ENCODE data around the gene RHOT2.

RHOT2 gene

GRCh38 chr16:700684-701584, 33.0 kb downstream of the RHOT2 start:
- Histone ChIP-seq H3K27me3 (replicated peaks; ENCODE audit: control insufficient read depth, insufficient read depth, low read length, poor library complexity, severe bottlenecking) (peaks cover 37% of the 10 kb centered on the region), H3K36me3 (ENCODE audit: control insufficient read depth, insufficient read depth, low read length) (no peaks in the 10 kb centered on the region), H3K27ac (ENCODE audit: insufficient read depth, low read length, poor library complexity, severe bottlenecking) (no peak overlapping the region), H3K4me1 (ENCODE audit: control insufficient read depth, insufficient read depth, low read length, poor library complexity, severe bottlenecking) (peaks cover 43% of the 10 kb centered on the region), H3K9me3 (ENCODE audit: control insufficient read depth, low read length) (no peaks in the 10 kb centered on the region), H3K4me3 (ENCODE audit: insufficient read depth, low read depth, low read length, poor library complexity, severe bottlenecking) (no peak overlapping the region)
- DNase-seq: no peak

- no peaks in the 10 kb centered on the region for H3K9me3 ChIP-seq (ENCODE audit: control insufficient read depth, low read length)
- no peak for DNase-seq
- H3K27ac ChIP-seq (ENCODE audit: insufficient read depth, low read length, poor library complexity, severe bottlenecking): no peak overlapping the region
- H3K4me3 ChIP-seq (ENCODE audit: insufficient read depth, low read depth, low read length, poor library complexity, severe bottlenecking): no peak overlapping the region
- H3K4me1 ChIP-seq (ENCODE audit: control insufficient read depth, insufficient read depth, low read length, poor library complexity, severe bottlenecking): peaks cover 45% of the 10 kb centered on the region
- peaks cover 50% of the 10 kb centered on the region for H3K27me3 ChIP-seq (replicated peaks; ENCODE audit: control insufficient read depth, insufficient read depth, low read length, poor library complexity, severe bottlenecking)
- no peaks in the 10 kb centered on the region for H3K36me3 ChIP-seq (ENCODE audit: control insufficient read depth, insufficient read depth, low read length)
These were observed 34.4 kb downstream of the RHOT2 start for GRCh38 chr16:702341-702740.

GRCh38 chr16:703406-703805, 35.5 kb downstream of the RHOT2 start:
- Histone ChIP-seq H3K4me1 (ENCODE audit: control insufficient read depth, insufficient read depth, low read length, poor library complexity, severe bottlenecking) (peaks cover 45% of the 10 kb centered on the region), H3K9me3 (ENCODE audit: control insufficient read depth, low read length) (no peaks in the 10 kb centered on the region), H3K27ac (ENCODE audit: insufficient read depth, low read length, poor library complexity, severe bottlenecking) (no peak overlapping the region), H3K4me3 (ENCODE audit: insufficient read depth, low read depth, low read length, poor library complexity, severe bottlenecking) (no peak overlapping the region), H3K36me3 (ENCODE audit: control insufficient read depth, insufficient read depth, low read length) (no peaks in the 10 kb centered on the region), H3K27me3 (replicated peaks; ENCODE audit: control insufficient read depth, insufficient read depth, low read length, poor library complexity, severe bottlenecking) (peaks cover 52% of the 10 kb centered on the region)
- DNase-seq: no peak

- Histone ChIP-seq H3K27me3 (replicated peaks; ENCODE audit: control insufficient read depth, insufficient read depth, low read length, poor library complexity, severe bottlenecking) (peaks cover 55% of the 10 kb centered on the region), H3K4me1 (ENCODE audit: control insufficient read depth, insufficient read depth, low read length, poor library complexity, severe bottlenecking) (peaks cover 43% of the 10 kb centered on the region), H3K27ac (ENCODE audit: insufficient read depth, low read length, poor library complexity, severe bottlenecking) (no peak overlapping the region), H3K9me3 (ENCODE audit: control insufficient read depth, low read length) (no peaks in the 10 kb centered on the region), H3K4me3 (ENCODE audit: insufficient read depth, low read depth, low read length, poor library complexity, severe bottlenecking) (no peak overlapping the region), H3K36me3 (ENCODE audit: control insufficient read depth, insufficient read depth, low read length) (no peaks in the 10 kb centered on the region)
- no peak for DNase-seq
These were observed 36.1 kb downstream of the RHOT2 start for GRCh38 chr16:704047-704446.

GRCh38 chr16:704552-705380, 36.8 kb downstream of the RHOT2 start:
- Histone ChIP-seq H3K4me1 (ENCODE audit: control insufficient read depth, insufficient read depth, low read length, poor library complexity, severe bottlenecking) (peaks cover 36% of the 10 kb centered on the region), H3K27me3 (replicated peaks; ENCODE audit: control insufficient read depth, insufficient read depth, low read length, poor library complexity, severe bottlenecking) (peaks cover 62% of the 10 kb centered on the region), H3K36me3 (ENCODE audit: control insufficient read depth, insufficient read depth, low read length) (no peaks in the 10 kb centered on the region), H3K27ac (ENCODE audit: insufficient read depth, low read length, poor library complexity, severe bottlenecking) (no peak overlapping the region), H3K9me3 (ENCODE audit: control insufficient read depth, low read length) (no peaks in the 10 kb centered on the region), H3K4me3 (ENCODE audit: insufficient read depth, low read depth, low read length, poor library complexity, severe bottlenecking) (no peak overlapping the region)
- DNase-seq: no peak

GRCh38 chr16:705431-706188, 37.7 kb downstream of the RHOT2 start, which contains the start of gene FBXL16:
Gene FBXL16, minus strand, starts transcription at chr16:705801. Its CDS starts 8,396 bp downstream, at chr16:697405.
- Histone ChIP-seq H3K36me3 (ENCODE audit: control insufficient read depth, insufficient read depth, low read length) (no peaks in the 10 kb centered on the region), H3K27me3 (replicated peaks; ENCODE audit: control insufficient read depth, insufficient read depth, low read length, poor library complexity, severe bottlenecking) (peaks cover 69% of the 10 kb centered on the region), H3K4me3 (ENCODE audit: insufficient read depth, low read depth, low read length, poor library complexity, severe bottlenecking) (no peak within 1 kb of the TSS), H3K4me1 (ENCODE audit: control insufficient read depth, insufficient read depth, low read length, poor library complexity, severe bottlenecking) (peaks cover 27% of the 10 kb centered on the region), H3K27ac (ENCODE audit: insufficient read depth, low read length, poor library complexity, severe bottlenecking) (no peak within 1 kb of the TSS), H3K9me3 (ENCODE audit: control insufficient read depth, low read length) (no peaks in the 10 kb centered on the region)
- no peak for DNase-seq

GRCh38 chr16:706189-707061, 38.5 kb downstream of the RHOT2 start:
- no peak overlapping the region for H3K27ac ChIP-seq (ENCODE audit: insufficient read depth, low read length, poor library complexity, severe bottlenecking)
- DNase-seq: no peak
- H3K9me3 ChIP-seq (ENCODE audit: control insufficient read depth, low read length): no peaks in the 10 kb centered on the region
- H3K4me1 ChIP-seq (ENCODE audit: control insufficient read depth, insufficient read depth, low read length, poor library complexity, severe bottlenecking): peaks cover 19% of the 10 kb centered on the region
- no peaks in the 10 kb centered on the region for H3K36me3 ChIP-seq (ENCODE audit: control insufficient read depth, insufficient read depth, low read length)
- no peak overlapping the region for H3K4me3 ChIP-seq (ENCODE audit: insufficient read depth, low read depth, low read length, poor library complexity, severe bottlenecking)
- peaks cover 78% of the 10 kb centered on the region for H3K27me3 ChIP-seq (replicated peaks; ENCODE audit: control insufficient read depth, insufficient read depth, low read length, poor library complexity, severe bottlenecking)

- Histone ChIP-seq H3K27ac (ENCODE audit: insufficient read depth, low read length, poor library complexity, severe bottlenecking) (no peak overlapping the region), H3K4me1 (ENCODE audit: control insufficient read depth, insufficient read depth, low read length, poor library complexity, severe bottlenecking) (peaks cover 13% of the 10 kb centered on the region), H3K9me3 (ENCODE audit: control insufficient read depth, low read length) (no peaks in the 10 kb centered on the region), H3K36me3 (ENCODE audit: control insufficient read depth, insufficient read depth, low read length) (no peaks in the 10 kb centered on the region), H3K27me3 (replicated peaks; ENCODE audit: control insufficient read depth, insufficient read depth, low read length, poor library complexity, severe bottlenecking) (peaks cover 74% of the 10 kb centered on the region), H3K4me3 (ENCODE audit: insufficient read depth, low read depth, low read length, poor library complexity, severe bottlenecking) (no peak overlapping the region)
- no peak for DNase-seq
These were observed 39.2 kb downstream of the RHOT2 start for GRCh38 chr16:707062-707538.

- peaks cover 13% of the 10 kb centered on the region for H3K4me1 ChIP-seq (ENCODE audit: control insufficient read depth, insufficient read depth, low read length, poor library complexity, severe bottlenecking)
- H3K27ac ChIP-seq (ENCODE audit: insufficient read depth, low read length, poor library complexity, severe bottlenecking): no peak overlapping the region
- no peak for DNase-seq
- H3K27me3 ChIP-seq (replicated peaks; ENCODE audit: control insufficient read depth, insufficient read depth, low read length, poor library complexity, severe bottlenecking): peaks cover 65% of the 10 kb centered on the region
- H3K36me3 ChIP-seq (ENCODE audit: control insufficient read depth, insufficient read depth, low read length): no peaks in the 10 kb centered on the region
- H3K4me3 ChIP-seq (ENCODE audit: insufficient read depth, low read depth, low read length, poor library complexity, severe bottlenecking): no peak overlapping the region
- no peaks in the 10 kb centered on the region for H3K9me3 ChIP-seq (ENCODE audit: control insufficient read depth, low read length)
These were observed 40.1 kb downstream of the RHOT2 start for GRCh38 chr16:708019-708418.

All from effector memory CD4-positive, alpha-beta T cell (primary cell).